HG03025 (cell line): ENCODE measurements around the gene STAC.
"Not testable (repeated sequence)": the region's sequence is repeated elsewhere in the genome, so short reads cannot be mapped to it uniquely, and the experiment has no call there.

Source experiments
- ATAC-seq: cut with Tn5 transposase; IDR thresholded peaks from one replicate; pipeline ENCODE4 v1.9.1; 2021; ENCODE audit warnings: mild to moderate bottlenecking, moderate library complexity; ENCODE audit not compliant: unreplicated experiment, low FRiP score

The STAC gene

DNA sequence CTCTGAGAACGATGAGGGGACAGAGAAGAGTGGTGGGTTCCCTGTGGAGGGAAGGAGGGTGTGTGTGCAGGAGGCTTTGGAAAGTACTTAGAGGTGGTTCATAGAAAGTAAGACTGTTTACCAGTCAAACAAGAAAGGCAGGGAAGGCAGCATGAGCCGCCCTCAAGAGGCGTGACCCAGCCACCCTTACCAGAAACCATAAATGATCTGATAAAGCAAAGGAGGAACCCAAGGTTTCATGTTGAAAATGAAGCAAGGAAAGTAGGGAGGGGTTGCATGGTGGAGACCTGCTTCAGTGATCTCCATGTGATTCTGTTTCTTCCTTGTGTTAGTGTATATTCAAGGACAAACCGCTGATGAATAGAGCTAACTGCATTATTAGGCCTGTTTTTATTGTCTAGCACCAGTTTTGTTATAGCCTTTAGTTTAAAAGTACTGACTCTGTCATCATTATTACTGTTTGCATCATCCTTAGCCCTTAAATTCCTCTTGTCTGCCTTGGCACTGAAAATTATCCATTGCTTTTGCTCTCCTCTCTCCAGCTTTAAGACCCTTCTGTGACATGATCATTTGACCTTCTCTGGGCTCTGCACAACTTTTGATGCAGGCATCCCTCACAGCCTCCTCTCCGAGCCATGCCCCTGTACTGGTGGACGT, 96.1 kb downstream of the STAC start:
- no peak for ATAC-seq

DNA sequence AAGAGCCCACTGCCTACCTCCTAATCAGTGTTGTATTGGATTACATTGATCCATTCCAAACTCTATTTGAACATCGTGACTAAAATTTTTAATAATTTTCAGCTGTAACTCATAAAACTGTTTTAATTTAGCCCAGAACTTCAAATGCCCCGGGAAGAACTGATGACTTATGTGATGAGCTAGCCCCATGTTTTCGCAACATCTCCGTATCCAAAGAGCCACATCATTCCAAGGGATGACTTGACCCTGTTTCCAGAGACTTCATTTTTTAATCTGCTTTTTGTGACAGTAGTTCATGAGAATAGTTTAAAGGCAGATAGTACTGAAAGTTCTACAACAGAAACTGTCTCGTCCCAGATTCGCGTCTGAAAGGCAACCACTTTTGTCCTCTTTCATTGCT, 97.4 kb downstream of the STAC start:
- no peak for ATAC-seq

DNA sequence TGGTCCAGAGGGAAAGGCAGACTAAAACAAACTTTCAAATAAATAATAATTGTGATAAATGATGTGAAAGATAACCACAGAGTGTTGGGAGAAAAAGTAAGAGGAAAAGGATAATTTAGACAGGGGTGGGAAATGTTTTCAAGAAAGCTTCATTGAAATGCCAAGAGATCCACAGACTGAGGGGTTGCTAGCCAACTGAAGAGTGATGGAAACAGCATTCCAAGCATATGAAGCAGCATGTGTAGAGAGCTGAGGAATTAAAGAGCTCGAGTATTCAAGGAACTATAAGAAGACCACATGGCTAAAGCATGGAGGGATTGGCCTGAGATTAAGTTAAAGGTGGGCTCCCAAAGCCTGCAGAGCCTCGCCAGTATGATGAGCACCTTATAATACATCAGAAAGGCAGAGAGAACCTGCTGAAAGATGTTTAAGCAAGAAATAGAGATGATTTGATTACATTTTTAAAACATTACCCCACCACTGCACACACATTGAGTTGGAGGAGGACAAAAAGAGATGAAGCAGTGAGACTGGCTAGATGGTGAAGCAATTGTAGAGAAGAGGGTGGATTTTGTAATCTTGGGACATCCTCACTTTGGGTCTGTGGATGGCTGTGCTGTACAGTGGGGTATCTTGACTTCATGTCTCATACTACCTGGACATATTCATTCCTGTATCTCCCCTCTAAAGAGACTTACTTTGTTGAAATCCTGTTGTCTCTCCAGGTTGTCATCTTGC, 100.8 kb downstream of the STAC start:
- ATAC-seq = no peak

GRCh38 chr3:36482256-36482655, 102.0 kb downstream of the STAC start:
- ATAC-seq = no peak

- ATAC-seq = no peak
These were observed 102.6 kb downstream of the STAC start for GRCh38 chr3:36482880-36483279.

GRCh38 chr3:36483709-36484108, 103.4 kb downstream of the STAC start:
- no peak for ATAC-seq

DNA sequence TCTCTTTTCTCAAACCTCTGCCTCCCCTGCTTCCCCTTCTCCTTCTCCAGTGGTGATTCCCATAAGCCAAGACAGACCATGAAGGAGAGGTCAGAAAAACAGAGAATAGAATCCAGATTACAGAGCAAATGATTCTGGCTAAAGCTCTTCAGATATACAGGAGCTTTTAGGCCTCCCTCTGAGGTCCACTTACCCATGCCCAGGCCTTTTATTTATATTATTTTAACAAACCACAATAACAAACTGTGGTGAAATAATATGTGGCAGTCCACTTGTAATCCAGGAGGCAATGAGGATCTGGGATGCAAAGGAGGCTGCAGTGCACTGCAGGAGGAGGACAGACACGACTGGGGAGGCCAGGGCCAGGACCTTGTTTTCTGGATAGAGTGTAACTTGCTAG, 104.1 kb downstream of the STAC start:
- no peak for ATAC-seq

DNA sequence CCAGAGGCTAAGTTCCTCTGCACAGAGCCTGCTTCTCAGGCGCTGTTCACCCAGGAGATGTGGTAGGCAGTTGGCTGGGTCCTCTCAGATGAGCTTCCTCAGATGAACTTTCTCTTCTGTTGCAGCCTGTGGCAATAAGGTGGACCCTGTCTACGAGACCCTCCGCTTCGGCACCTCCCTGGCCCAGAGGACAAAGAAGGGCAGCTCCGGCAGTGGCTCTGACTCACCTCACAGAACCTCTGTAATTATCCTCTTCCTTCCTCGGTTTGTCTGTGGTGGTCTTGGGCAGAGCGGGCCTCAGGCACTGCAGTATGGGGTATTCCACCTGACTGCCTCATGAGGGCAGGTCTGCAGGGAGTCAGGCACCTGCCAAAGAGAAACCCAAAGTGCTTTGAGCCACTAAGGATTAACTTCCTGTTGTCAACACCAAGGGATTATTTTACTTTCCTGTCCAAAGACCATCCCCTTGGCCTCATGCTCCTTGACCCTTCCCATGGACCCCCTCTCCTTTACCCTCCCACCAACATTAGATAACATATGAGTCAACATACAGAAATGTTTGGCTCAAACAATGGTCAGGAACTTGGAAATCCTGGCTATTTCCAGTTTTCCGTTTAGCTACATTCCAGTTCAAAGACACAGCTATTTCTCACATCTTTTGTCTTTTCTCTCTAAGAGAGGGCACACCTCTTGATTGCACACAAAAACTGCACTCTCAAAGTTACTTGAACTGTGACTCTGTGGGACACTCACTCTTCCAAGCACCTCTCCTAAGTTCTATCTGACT, 105.9 kb downstream of the STAC start:
- ATAC-seq = no peak

GRCh38 chr3:36487616-36488015, 107.3 kb downstream of the STAC start:
- no peak for ATAC-seq

GRCh38 chr3:36488077-36488789, 107.9 kb downstream of the STAC start:
- ATAC-seq = no peak

DNA sequence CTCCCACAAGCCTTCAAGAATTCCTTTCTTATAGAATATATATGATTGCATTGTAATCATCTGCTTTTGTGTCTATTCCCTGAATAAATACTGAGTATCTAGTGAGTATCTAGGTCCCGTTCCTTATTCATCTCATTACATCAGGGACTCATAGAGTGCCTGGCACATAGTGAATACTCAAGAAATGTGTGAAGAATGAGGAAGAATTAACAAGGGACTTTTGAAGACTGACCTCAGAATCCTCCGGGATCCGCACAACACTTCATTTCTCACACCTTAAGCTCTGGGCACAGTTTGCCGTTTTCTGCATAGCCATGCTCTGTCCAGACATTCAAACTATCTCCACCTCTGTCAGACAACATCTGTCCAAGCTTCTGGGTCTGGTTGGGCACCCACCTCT, 108.8 kb downstream of the STAC start:
- no peak for ATAC-seq

DNA sequence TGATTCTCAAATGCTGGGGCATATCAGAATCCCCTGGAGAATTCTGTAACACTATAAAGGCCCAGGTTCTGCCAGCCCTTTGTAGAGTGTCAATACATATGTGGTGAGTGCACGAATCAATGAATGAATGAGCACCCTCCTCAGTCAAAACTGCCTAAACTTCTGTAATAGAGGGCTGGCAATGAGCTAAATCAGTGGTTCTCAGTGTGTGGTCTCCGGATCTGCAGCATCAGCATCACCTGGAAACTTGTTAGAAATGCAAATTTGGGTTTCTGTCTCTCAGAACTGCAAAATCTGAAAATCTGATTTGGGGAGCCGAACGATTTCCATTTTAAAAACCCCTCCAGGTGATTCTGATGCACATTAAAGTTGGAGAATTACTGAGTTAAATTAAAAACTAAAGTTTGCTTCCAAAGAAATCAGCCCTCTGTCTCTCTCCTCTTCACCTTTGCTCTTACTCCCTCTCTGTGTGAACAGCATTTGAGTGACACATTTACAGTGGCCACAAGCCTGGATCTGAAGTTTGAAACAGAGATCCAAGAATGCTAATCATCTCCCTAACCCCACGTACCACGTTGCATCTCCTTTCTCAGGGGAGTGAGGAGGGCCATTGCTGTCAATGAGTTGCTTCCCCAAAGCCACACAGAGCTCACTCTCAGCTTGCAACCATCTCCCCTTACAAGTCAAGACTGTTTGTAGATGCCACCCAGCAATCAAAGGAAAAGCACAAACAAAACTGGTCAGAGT, 109.5 kb downstream of the STAC start:
- no peak for ATAC-seq

DNA sequence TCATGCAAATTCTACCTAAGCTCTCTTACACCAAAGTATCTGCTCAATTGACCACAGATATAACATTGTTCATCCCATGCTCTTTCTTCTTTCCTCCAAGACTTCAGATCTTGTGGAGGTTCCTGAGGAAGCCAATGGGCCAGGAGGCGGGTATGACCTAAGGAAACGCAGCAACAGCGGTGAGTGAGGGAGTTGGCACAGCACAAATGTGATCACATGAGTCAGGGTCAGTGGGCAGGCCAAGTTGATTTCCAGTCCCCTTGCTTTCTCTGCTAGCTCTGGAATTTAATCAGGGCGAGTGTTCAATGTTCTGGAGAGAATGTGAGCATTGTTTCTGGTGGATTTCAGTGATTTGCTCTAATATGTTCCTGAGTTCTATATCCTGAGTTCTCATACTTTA, 112.7 kb downstream of the STAC start:
- ATAC-seq = no peak

DNA sequence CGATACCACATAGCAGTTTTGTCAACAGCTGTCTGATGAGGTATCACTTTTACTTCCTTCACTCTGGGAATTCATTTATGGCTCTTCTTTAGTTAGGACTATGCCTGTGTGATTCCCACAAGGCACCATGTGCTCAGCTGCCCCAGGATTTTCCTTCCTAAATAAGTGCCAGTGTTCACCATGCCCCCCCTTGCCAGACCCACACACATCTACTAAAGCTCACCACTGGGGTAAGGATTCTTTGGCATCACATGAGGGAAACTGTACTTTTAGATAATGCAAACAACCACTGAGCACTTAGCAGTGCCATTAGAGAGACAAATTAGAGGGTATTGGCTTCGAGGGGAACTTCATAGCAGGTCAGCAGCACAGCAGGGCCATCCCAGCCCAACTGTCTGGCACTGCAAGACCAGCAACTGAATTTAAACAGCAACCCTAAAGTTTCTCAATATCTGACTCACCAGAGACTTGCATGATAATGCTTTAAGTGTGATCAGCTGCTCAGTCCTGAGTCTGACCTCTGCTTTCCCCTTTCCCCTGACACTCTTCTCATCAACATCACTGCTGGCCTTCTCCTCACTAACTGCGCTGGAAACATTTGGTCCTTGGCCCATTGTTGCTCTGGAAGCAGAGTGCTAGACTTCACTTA, 114.3 kb downstream of the STAC start:
- no peak for ATAC-seq

GRCh38 chr3:36496684-36497633, 116.7 kb downstream of the STAC start:
- ATAC-seq = no peak

DNA sequence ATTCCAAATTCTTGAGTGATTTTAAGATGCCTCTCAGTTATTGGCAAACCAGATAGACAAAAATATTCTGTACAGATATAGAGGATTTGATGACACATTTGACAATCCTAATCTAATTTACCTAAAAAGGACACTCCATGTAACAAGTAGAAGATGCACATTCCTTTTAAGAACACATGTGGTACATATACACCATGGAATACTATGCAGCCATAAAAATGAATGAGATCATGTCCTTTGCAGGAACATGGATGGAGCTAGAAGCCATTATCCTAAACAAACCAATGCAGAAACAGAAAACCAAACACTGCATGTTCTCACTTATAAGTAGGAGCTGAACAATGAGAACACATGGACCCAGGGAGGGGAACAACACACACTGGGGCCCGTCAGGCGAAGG, 119.7 kb downstream of the STAC start:
- ATAC-seq = not testable (repeated sequence)

GRCh38 chr3:36501616-36502015, 121.3 kb downstream of the STAC start:
- ATAC-seq = no peak

- ATAC-seq = no peak
These were observed 125.1 kb downstream of the STAC start for GRCh38 chr3:36505393-36505792.
